ENCODE results near the gene IFNGR2. TPM values are rescaled to one million over a fixed set of nuclear protein-coding genes. Genes with fewer than 3 reads are reported as not detected.
A peak's percentile ranks its signal among the peaks of the same experiment; 100 is the strongest.

Gene IFNGR2
- total and polyA plus RNA-seq, 2 of the 8 experiments (the other 6 are each of a cell fraction or from before 2014, with no cell fraction given) = 36.0 to 46.4 TPM

GRCh38 chr21:33360881-33361602 is 42.2 kb upstream of the IFNGR2 start:
- peak overlapping the region; percentile 65 to 74 for H3K4me2 ChIP-seq (ENCODE audit: insufficient read depth in 1 of 2, low read depth in 2 of 2, low read length in 2 of 2)
- no peak overlapping the region for H3K4ac ChIP-seq (replicated peaks; ENCODE audit: insufficient read length, low read depth, low read length)
- DNase-seq (ENCODE audit: low read depth in 1 of 2, low spot score in 2 of 2) (peak; percentile 65 to 96), FAIRE-seq (peak; percentile 87)
- H2AK5ac ChIP-seq (ENCODE audit: low read depth, low read length) = no peak overlapping the region
- ChIA-PET POLR2A (ENCODE audit: partially characterized antibody) (interaction anchor here (0.7 to 4.1 kb wide), 27 partner anchors 9 to 161 kb away, joined by 3 to 19 read pairs (median 5); partner anchors contain the start of genes IFNAR1, IFNAR2 and IL10RB), CTCF (ENCODE audit: partially characterized antibody) (interaction anchor here (0.6 to 3.8 kb wide), 52 partner anchors 8 to 420 kb away, joined by 3 to 44 read pairs (median 5); partner anchors contain the start of genes IFNAR2, IFNGR2, IL10RB and TMEM50B)
- no peaks in the 10 kb centered on the region for H3K79me1 ChIP-seq (ENCODE audit: low read depth, low read length)
- H3K23ac ChIP-seq (ENCODE audit: insufficient read length) = no peak overlapping the region
- no peak overlapping the region; a peak in 1 of 7 replicates for H3K9ac ChIP-seq (replicated peaks in 1 of 4; ENCODE audit: extremely low read depth in 1 of 4, low read depth in 3 of 4, low read length in 3 of 4)
- H3K36me3 ChIP-seq (ENCODE audit: control insufficient read depth in 2 of 4, insufficient read depth in 4 of 4, low read length in 3 of 4) = peaks cover 0 to 6% (median 1%) of the 10 kb centered on the region in 4 experiments; a peak in 3 of 8 replicates
- H4K20me1 ChIP-seq (replicated peaks in 1 of 2; ENCODE audit: control insufficient read depth in 1 of 2, insufficient read depth in 2 of 2, low read length in 2 of 2) = no peaks in the 10 kb centered on the region
- H4K5ac ChIP-seq (ENCODE audit: insufficient read length, low read depth, low read length) = no peak overlapping the region
- H3K23me2 ChIP-seq (ENCODE audit: low read depth, low read length) = no peaks in the 10 kb centered on the region
- WGBS, 2 experiments (ENCODE audit: extremely low coverage in 1 of 2, insufficient coverage in 1 of 2, insufficient read length in 1 of 2, insufficient replicate concordance in 2 of 2, low coverage in 1 of 2, low lambda C conversion rate in 2 of 2, missing lambda C conversion rate in 1 of 2) = 45% methylated on average over 14 of the region's 14 CpGs; no CpG with 5 or more reads in 1 of the 2 experiments
- no peak overlapping the region for H2BK15ac ChIP-seq (ENCODE audit: low read length)
- no peak overlapping the region for H2BK20ac ChIP-seq (ENCODE audit: low read length)
- H3K4me3 ChIP-seq (ENCODE audit: extremely low read depth in 1 of 4, insufficient read depth in 2 of 4, low read depth in 3 of 4, low read length in 4 of 4) = peak overlapping the region in 1 of 4 experiments; percentile 47; a peak in 2 of 8 replicates
- no peak overlapping the region for H2AFZ ChIP-seq (ENCODE audit: low read length)
- no peak overlapping the region for H3K18ac ChIP-seq (ENCODE audit: extremely low read depth, low read length)
- no peaks in the 10 kb centered on the region for H3K79me2 ChIP-seq (ENCODE audit: control insufficient read depth in 1 of 2, insufficient read depth in 2 of 2, low read length in 2 of 2)
- 0 out of 2 replicates have a peak overlapping the region, but pooled peaks have one; percentile 16 for H2BK5ac ChIP-seq (ENCODE audit: low read depth, low read length)
- H2BK12ac ChIP-seq (ENCODE audit: low read depth, low read length) = no peak overlapping the region; the same call in 1 of the 2 replicates
- H4K8ac ChIP-seq (ENCODE audit: extremely low read depth, insufficient read depth, low read length) = no peak overlapping the region
- no peak overlapping the region for H2BK120ac ChIP-seq (replicated peaks; ENCODE audit: low read depth, low read length)
- H3K14ac ChIP-seq (ENCODE audit: insufficient read length) = no peak overlapping the region
- peaks cover 0 to 14% (median 8%) of the 10 kb centered on the region in 4 experiments; a peak in 6 of 7 replicates for H3K4me1 ChIP-seq (replicated peaks in 1 of 4; ENCODE audit: control insufficient read depth in 3 of 4, insufficient read depth in 4 of 4, low read length in 3 of 4)
- H3K27me3 ChIP-seq (replicated peaks in 1 of 4; ENCODE audit: control insufficient read depth in 3 of 4, extremely low read depth in 1 of 4, insufficient read depth in 3 of 4, low read length in 3 of 4) = no peaks in the 10 kb centered on the region
- no peak overlapping the region; the same call in 1 of the 2 replicates for H3K27ac ChIP-seq (ENCODE audit: low read depth, low read length)
- no peak overlapping the region for H3K56ac ChIP-seq (replicated peaks; ENCODE audit: insufficient read length, low read depth, low read length)
- peak overlapping the region; percentile 1 for H4K91ac ChIP-seq (replicated peaks; ENCODE audit: insufficient read length, low read length)
- H3K9me3 ChIP-seq (ENCODE audit: insufficient read depth in 2 of 2, low read depth in 1 of 2, low read length in 1 of 2) = no peaks in the 10 kb centered on the region; a peak in 1 of 4 replicates
- TF ChIP-seq CEBPB (IDR thresholded peaks at IDR 0.05; ENCODE audit: low read depth, low read length) (no peak), POLR2A (IDR thresholded peaks at IDR 0.05; ENCODE audit: control extremely low read depth in 1 of 2, low read depth in 2 of 2, low read length in 2 of 2) (peak in 1 of 2 experiments; percentile 51; a peak in 1 of 3 replicates), EP300 (IDR thresholded peaks at IDR 0.05; ENCODE audit: borderline replicate concordance in 1 of 2, low read depth in 2 of 2, low read length in 2 of 2) (0 out of 3 replicates have a peak, but pooled peaks of 1 of the 2 experiments have one; percentile 25), MAFK (IDR thresholded peaks at IDR 0.05; ENCODE audit: low read depth, low read length) (no peak), RFX5 (IDR thresholded peaks at IDR 0.05; ENCODE audit: borderline replicate concordance, low read depth, low read length) (no peak), POU5F1 (IDR thresholded peaks at IDR 0.05; ENCODE audit: low read depth, low read length) (no peak), POLR2AphosphoS5 (IDR thresholded peaks at IDR 0.05; ENCODE audit: low read depth, low read length) (peak; percentile 78), MAX (IDR thresholded peaks at IDR 0.05) (peak; percentile 55), E2F6 (IDR thresholded peaks at IDR 0.05) (0 out of 2 replicates have a peak, but pooled peaks have one; percentile 34), YY1 (IDR thresholded peaks at IDR 0.05; ENCODE audit: low read depth, low read length) (peak; percentile 75), GABPA (IDR thresholded peaks at IDR 0.05; ENCODE audit: borderline replicate concordance, insufficient read depth, low read length) (0 out of 2 replicates have a peak, but pooled peaks have one; percentile 36)
